NCI-H2029 treated with DMSO at 0.1 percent for 48 hours (cell line): ENCODE results near the gene KCTD18.

Experiments
- DNase-seq: peaks from one replicate; lab custom pipeline; 2025; lab: John Stamatoyannopoulos, UW

KCTD18 gene

GRCh38 chr2:200509612-200510433 lies at the start of gene KCTD18:
Gene KCTD18, minus strand, starts transcription at chr2:200510068. Its CDS starts 3,052 bp downstream, at chr2:200507016.
- no peak for DNase-seq

- no peak for DNase-seq
These were observed 30.9 kb upstream of the KCTD18 start for GRCh38 chr2:200540793-200541192.

- no peak for DNase-seq
These were observed 28.3 kb upstream of the KCTD18 start for GRCh38 chr2:200538139-200538538.

GRCh38 chr2:200534572-200534971 lies 24.7 kb upstream of the KCTD18 start:
- no peak for DNase-seq

- DNase-seq: no peak
These were observed 23.9 kb upstream of the KCTD18 start for GRCh38 chr2:200533754-200534153.

GRCh38 chr2:200528228-200528627 lies 18.4 kb upstream of the KCTD18 start:
- DNase-seq: no peak

- peak; percentile 87 for DNase-seq
These were observed 16.2 kb upstream of the KCTD18 start, which contains the start of gene SGO2 for GRCh38 chr2:200525882-200526651. Gene SGO2, plus strand, starts transcription at chr2:200526207. Its CDS starts 6,769 bp downstream, at chr2:200532976.

- DNase-seq: no peak
These were observed 15.6 kb upstream of the KCTD18 start for GRCh38 chr2:200525551-200525881.

- DNase-seq: no peak
These were observed 15.2 kb upstream of the KCTD18 start for GRCh38 chr2:200525066-200525465.

- no peak for DNase-seq
These were observed 13.7 kb upstream of the KCTD18 start for GRCh38 chr2:200523604-200524003.

- DNase-seq: no peak
These were observed 13.3 kb upstream of the KCTD18 start for GRCh38 chr2:200523158-200523557.

- no peak for DNase-seq
These were observed 5.3 kb upstream of the KCTD18 start for GRCh38 chr2:200515155-200515554.

GRCh38 chr2:200509235-200509611 lies 645 bp downstream of the KCTD18 start:
- no peak for DNase-seq

GRCh38 chr2:200507179-200507578 lies 2.7 kb downstream of the KCTD18 start:
- no peak for DNase-seq

GRCh38 chr2:200506679-200507078 lies 3.2 kb downstream of the KCTD18 start:
- no peak for DNase-seq

- DNase-seq: no peak
These were observed 7.7 kb downstream of the KCTD18 start for GRCh38 chr2:200502196-200502595.

GRCh38 chr2:200498402-200499162 lies 11.3 kb downstream of the KCTD18 start:
- no peak for DNase-seq

- no peak for DNase-seq
These were observed 13.2 kb downstream of the KCTD18 start for GRCh38 chr2:200496696-200497095.

GRCh38 chr2:200494048-200494447 lies 15.8 kb downstream of the KCTD18 start:
- DNase-seq: no peak

GRCh38 chr2:200492656-200493055 lies 17.2 kb downstream of the KCTD18 start:
- no peak for DNase-seq

- no peak for DNase-seq
These were observed 19.9 kb downstream of the KCTD18 start for GRCh38 chr2:200490001-200490400.

- no peak for DNase-seq
These were observed 21.7 kb downstream of the KCTD18 start for GRCh38 chr2:200488169-200488568.

- DNase-seq: no peak
These were observed 23.3 kb downstream of the KCTD18 start for GRCh38 chr2:200486529-200486928.
